Mononuclear cell (primary cell): ENCODE measurements around the gene NRL. TPM values are rescaled to one million over a fixed set of nuclear protein-coding genes. Genes with fewer than 3 reads are reported as not detected.
"Not testable (repeated sequence)": the region's sequence is repeated elsewhere in the genome, so short reads cannot be mapped to it uniquely, and the experiment has no call there.

Experiments
- H3K27me3 ChIP-seq: 2 replicates; pipeline ENCODE4 v1.6.0; 2011; ENCODE audit warnings: low read length, control low read depth; ENCODE audit not compliant: insufficient read depth
- H3K4me1 ChIP-seq: 2 replicates; pipeline ENCODE4 v1.5.1; 2011; ENCODE audit warnings: mild to moderate bottlenecking, low read length, control low read depth; ENCODE audit not compliant: insufficient read depth
- H3K4me3 ChIP-seq: 2 replicates; pipeline ENCODE4 v1.5.1; 2011; ENCODE audit warnings: mild to moderate bottlenecking, low read length, moderate library complexity
- H3K9me3 ChIP-seq: 2 replicates; pipeline ENCODE4 v1.5.1; 2011; ENCODE audit warnings: low read depth, mild to moderate bottlenecking, control low read depth, low read length
- total RNA-seq: library from RNA; depleted of rRNA; stranded (reverse); fragments of >200 nt; gene quantifications from one replicate; pipeline ENCODE4 v1.2.3, GENCODE V29; 2012

The NRL gene
- total RNA-seq, 1 donor = 1.2 TPM

DNA sequence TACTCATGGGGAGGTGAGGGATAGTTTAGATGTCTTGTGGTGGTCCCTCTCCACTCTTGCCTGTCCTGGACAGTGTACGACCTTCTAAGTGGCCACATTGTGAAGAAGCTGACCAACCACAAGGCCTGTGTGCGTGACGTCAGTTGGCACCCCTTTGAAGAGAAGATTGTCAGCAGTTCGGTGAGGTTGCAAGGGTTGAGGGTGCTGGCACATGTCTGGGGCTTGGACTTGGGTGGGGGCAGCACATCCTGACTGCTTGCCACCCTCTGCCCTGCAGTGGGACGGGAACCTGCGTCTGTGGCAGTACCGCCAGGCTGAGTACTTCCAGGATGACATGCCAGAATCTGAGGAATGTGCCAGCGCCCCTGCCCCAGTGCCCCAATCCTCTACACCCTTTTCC is 8.1 kb upstream of the NRL start:
- no peak overlapping the region for H3K4me3 ChIP-seq
- H3K27me3 ChIP-seq = no peaks in the 10 kb centered on the region
- H3K4me1 ChIP-seq = no peaks in the 10 kb centered on the region
- H3K9me3 ChIP-seq = no peaks in the 10 kb centered on the region

DNA sequence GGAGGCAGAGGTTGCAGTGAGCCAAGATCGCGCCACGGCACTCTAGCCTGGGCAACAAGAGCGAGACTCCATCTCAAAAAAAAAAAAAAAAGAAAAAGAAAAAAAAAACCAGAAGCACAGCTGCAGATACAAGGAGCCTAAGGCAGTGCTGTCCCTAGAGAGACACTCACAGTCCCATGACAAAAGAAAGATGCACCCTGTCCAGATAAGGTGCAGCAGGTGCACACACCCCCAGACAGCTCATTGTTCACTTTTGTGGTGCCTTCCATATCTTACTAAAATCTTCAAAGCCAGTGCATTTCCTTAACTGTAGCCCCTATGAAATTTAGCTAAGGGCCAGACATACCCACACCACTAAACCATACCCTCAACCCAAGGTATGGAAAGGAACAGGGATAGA is 7.7 kb upstream of the NRL start:
- no peaks in the 10 kb centered on the region for H3K27me3 ChIP-seq
- H3K9me3 ChIP-seq = no peaks in the 10 kb centered on the region
- H3K4me3 ChIP-seq = no peak overlapping the region

GRCh38 chr14:24121210-24121609 is 6.5 kb upstream of the NRL start:
- Histone ChIP-seq H3K9me3 (no peaks in the 10 kb centered on the region), H3K4me1 (peaks cover 12% of the 10 kb centered on the region), H3K27me3 (no peaks in the 10 kb centered on the region), H3K4me3 (no peak overlapping the region)

More for the DNA sequence above, 7.7 kb upstream of the NRL start:
- no peaks in the 10 kb centered on the region for H3K4me1 ChIP-seq

GRCh38 chr14:24119691-24120090 is 4.9 kb upstream of the NRL start:
- no peak overlapping the region for H3K4me3 ChIP-seq
- H3K9me3 ChIP-seq = no peaks in the 10 kb centered on the region
- H3K4me1 ChIP-seq = peaks cover 21% of the 10 kb centered on the region
- no peaks in the 10 kb centered on the region for H3K27me3 ChIP-seq

GRCh38 chr14:24117179-24117578 is 2.4 kb upstream of the NRL start:
- no peaks in the 10 kb centered on the region for H3K27me3 ChIP-seq
- H3K9me3 ChIP-seq = no peaks in the 10 kb centered on the region
- no peak overlapping the region for H3K4me3 ChIP-seq
- H3K4me1 ChIP-seq = peaks cover 27% of the 10 kb centered on the region

- Histone ChIP-seq H3K27me3 (no peaks in the 10 kb centered on the region), H3K9me3 (no peaks in the 10 kb centered on the region), H3K4me3 (peak overlapping the region; percentile 87), H3K4me1 (peaks cover 27% of the 10 kb centered on the region)
Observed at GRCh38 chr14:24116128-24116814, 1.5 kb upstream of the NRL start.

GRCh38 chr14:24115422-24116127 is 826 bp upstream of the NRL start:
- Histone ChIP-seq H3K27me3 (no peaks in the 10 kb centered on the region), H3K4me3 (peak overlapping the region; percentile 87), H3K9me3 (no peaks in the 10 kb centered on the region), H3K4me1 (peaks cover 27% of the 10 kb centered on the region)

- H3K4me1 ChIP-seq = peaks cover 35% of the 10 kb centered on the region
- peak overlapping the region; percentile 87 for H3K4me3 ChIP-seq
- H3K9me3 ChIP-seq = no peaks in the 10 kb centered on the region
- no peaks in the 10 kb centered on the region for H3K27me3 ChIP-seq
Observed at GRCh38 chr14:24113801-24114531, 783 bp downstream of the NRL start.

DNA sequence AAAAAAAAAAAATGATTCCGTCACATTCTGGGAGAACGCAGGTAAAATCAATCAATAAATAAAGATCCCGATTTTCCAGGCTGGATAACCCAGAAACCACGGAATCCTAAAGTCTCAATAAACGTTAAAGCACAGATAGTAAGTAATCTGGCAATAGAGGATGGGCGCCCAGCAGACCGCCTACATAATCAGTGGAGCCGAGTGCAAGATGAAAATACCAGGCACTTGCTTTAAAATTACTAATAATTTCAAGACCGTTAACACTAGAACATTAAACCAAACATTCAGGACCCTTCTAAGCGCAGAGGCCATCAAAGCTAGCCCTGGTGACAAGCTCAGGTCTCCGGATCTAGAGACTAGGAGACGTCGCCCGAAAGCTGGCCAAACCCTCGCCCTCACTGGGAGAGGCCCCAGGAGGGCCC is 1.4 kb downstream of the NRL start:
- peak overlapping the region; percentile 87 for H3K4me3 ChIP-seq
- no peaks in the 10 kb centered on the region for H3K27me3 ChIP-seq
- peaks cover 41% of the 10 kb centered on the region for H3K4me1 ChIP-seq
- no peaks in the 10 kb centered on the region for H3K9me3 ChIP-seq

- Histone ChIP-seq H3K4me1 (peaks cover 27% of the 10 kb centered on the region), H3K27me3 (no peaks in the 10 kb centered on the region), H3K4me3 (no peak overlapping the region), H3K9me3 (no peaks in the 10 kb centered on the region)
Observed at GRCh38 chr14:24110523-24110922, 4.2 kb downstream of the NRL start.

GRCh38 chr14:24110060-24110459 is 4.7 kb downstream of the NRL start:
- no peaks in the 10 kb centered on the region for H3K27me3 ChIP-seq
- no peak overlapping the region for H3K4me3 ChIP-seq
- H3K4me1 ChIP-seq = peaks cover 25% of the 10 kb centered on the region
- no peaks in the 10 kb centered on the region for H3K9me3 ChIP-seq

DNA sequence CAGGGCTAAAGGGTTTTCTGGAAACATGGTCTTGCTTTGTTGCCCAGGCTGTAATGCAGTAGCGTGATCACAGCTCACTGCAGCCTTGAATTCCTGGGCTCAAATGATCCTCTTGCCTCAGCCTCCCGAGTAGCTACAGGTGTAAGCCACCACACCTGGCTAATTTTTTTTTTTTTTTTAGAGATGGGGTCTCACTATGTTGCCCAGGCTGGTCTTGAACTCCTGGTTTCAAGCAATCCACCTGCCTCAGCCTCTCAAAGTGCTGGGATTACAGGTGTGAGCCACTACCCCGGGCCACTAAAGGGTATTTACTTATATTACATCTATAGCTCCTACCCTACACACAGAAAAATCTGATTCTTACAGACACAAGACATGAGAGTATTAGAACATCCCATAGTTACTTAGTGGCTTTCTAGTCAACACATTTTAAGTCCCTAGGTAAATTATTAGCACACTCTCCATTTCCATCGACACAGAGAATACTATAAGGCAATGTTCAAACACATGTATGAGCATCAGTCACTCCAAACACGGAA is 6.3 kb downstream of the NRL start:
- Histone ChIP-seq H3K4me1 (peaks cover 22% of the 10 kb centered on the region), H3K9me3 (no peaks in the 10 kb centered on the region), H3K27me3 (no peaks in the 10 kb centered on the region), H3K4me3 (no peak overlapping the region)

GRCh38 chr14:24106672-24107271 is 8.0 kb downstream of the NRL start:
- H3K27me3 ChIP-seq = no peaks in the 10 kb centered on the region
- peaks cover 19% of the 10 kb centered on the region for H3K4me1 ChIP-seq
- H3K4me3 ChIP-seq = no peak overlapping the region
- no peaks in the 10 kb centered on the region for H3K9me3 ChIP-seq

DNA sequence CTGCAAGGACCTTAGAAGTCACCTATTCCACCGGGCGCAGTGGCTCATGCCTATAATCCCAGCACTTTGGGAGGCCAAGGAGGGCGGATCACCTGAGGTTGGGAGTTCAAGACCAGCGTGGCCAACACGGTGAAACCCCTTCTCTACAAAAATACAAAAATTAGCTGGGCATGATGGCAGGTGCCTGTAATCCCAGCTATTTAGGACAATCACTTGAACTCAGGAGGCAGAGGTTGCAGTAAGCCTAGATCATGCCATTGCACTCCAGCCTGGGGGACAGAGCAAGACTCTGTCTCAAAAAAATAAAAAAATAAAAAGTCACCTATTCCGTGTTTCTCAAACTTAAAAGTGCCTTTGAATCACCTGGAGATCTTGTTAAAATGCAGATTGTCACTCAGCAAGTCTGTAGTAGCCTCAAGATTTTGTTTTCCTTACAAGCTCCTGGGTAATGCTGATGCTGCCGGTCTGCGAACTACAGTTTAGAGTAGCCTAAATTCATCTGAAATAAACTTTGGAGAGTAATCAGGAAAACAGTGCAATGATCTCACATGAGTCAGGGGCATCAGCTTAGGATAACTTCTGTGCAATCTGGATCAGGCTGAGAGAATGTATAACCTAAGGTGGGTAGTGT is 9.0 kb downstream of the NRL start:
- H3K27me3 ChIP-seq, H3K4me3 ChIP-seq, H3K9me3 ChIP-seq: not testable (repeated sequence)
- peaks cover 19% of the 10 kb centered on the region for H3K4me1 ChIP-seq
